Measurements from ENCODE around the gene SIAH1. TPM values are rescaled to one million over a fixed set of nuclear protein-coding genes. Genes with fewer than 3 reads are reported as not detected.
"Not testable (repeated sequence)": the region's sequence is repeated elsewhere in the genome, so short reads cannot be mapped to it uniquely, and the experiment has no call there.

The SIAH1 gene
- total RNA-seq, 1 donor from 2014 or later, result 24.4 TPM

DNA sequence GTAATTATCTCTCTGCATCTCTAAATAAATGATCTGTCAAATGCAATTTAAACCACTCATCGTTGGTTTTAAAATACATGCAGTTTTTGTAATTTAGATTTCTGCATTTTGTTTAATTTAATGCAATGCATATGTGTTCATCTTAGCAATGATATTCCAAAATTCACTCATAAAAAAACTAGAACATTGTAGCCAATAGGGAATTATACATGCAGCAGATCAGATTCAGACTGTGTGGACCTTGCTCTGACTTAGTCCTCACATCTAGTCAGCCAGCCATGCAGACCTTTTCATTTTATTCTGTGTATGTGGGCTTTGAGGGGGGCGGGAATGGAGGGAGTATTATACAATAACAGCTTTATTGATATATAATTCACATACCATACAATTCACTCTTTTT lies 37.3 kb upstream of the SIAH1 start:
- no peak for FAIRE-seq
- no peak overlapping the region for H3K4me3 ChIP-seq (ENCODE audit: insufficient read depth, low read depth, low read length)

DNA sequence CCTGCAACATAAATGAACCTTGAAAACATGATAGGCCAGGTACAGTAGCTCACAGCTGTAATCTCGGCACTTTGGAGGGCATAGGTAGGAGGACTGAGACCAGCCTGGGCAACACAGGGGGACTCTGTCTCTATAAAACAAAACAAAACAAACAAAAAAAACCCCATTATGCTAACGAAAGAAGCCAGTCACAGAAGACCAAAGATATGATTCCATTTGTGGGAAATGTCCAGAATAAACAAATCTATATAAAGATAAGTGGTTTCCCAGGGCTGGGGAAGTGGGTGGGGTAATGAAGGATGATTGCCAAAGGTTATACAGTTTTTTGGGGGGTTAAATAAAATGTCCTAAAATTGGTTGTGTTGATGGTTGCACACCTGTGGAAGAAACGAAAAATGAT lies 36.5 kb upstream of the SIAH1 start:
- Mint-ChIP-seq H3K9me3 (ENCODE audit: unreplicated experiment) (peaks cover under 1% of the 10 kb centered on the region), H3K27me3 (ENCODE audit: low read depth, unreplicated experiment) (peaks cover 5% of the 10 kb centered on the region), H3K36me3 (ENCODE audit: low read depth, unreplicated experiment) (no peaks in the 10 kb centered on the region), H3K4me1 (ENCODE audit: low read depth, unreplicated experiment) (peaks cover 4% of the 10 kb centered on the region), H3K4me3 (ENCODE audit: unreplicated experiment) (no peak overlapping the region), H3K27ac (ENCODE audit: unreplicated experiment) (no peak overlapping the region)
- Histone ChIP-seq H3K36me3 (ENCODE audit: insufficient read depth, low read length) (no peaks in the 10 kb centered on the region), H3K27me3 (ENCODE audit: insufficient read depth, low read length) (peaks cover 3% of the 10 kb centered on the region), H3K9me3 (ENCODE audit: insufficient read depth, low read depth, low read length) (no peaks in the 10 kb centered on the region), H3K9ac (ENCODE audit: low read length) (no peak overlapping the region), H2AFZ (ENCODE audit: low read depth, low read length) (no peak overlapping the region), H3K79me2 (ENCODE audit: insufficient read depth, low read length) (no peaks in the 10 kb centered on the region), H4K20me1 (ENCODE audit: insufficient read depth, low read length) (no peaks in the 10 kb centered on the region), H3K4me3 (ENCODE audit: insufficient read depth, low read depth, low read length) (no peak overlapping the region), H3K27ac (ENCODE audit: low read depth, low read length) (no peak overlapping the region), H3K4me2 (ENCODE audit: low read length) (no peak overlapping the region), H3K4me1 (ENCODE audit: insufficient read depth, low read length) (no peaks in the 10 kb centered on the region)
- DNase-seq (ENCODE audit: low read depth) (no peak), FAIRE-seq (no peak)
- TF ChIP-seq, protein P1, sequence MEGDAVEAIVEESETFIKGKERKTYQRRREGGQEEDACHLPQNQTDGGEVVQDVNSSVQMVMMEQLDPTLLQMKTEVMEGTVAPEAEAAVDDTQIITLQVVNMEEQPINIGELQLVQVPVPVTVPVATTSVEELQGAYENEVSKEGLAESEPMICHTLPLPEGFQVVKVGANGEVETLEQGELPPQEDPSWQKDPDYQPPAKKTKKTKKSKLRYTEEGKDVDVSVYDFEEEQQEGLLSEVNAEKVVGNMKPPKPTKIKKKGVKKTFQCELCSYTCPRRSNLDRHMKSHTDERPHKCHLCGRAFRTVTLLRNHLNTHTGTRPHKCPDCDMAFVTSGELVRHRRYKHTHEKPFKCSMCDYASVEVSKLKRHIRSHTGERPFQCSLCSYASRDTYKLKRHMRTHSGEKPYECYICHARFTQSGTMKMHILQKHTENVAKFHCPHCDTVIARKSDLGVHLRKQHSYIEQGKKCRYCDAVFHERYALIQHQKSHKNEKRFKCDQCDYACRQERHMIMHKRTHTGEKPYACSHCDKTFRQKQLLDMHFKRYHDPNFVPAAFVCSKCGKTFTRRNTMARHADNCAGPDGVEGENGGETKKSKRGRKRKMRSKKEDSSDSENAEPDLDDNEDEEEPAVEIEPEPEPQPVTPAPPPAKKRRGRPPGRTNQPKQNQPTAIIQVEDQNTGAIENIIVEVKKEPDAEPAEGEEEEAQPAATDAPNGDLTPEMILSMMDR (IDR thresholded peaks at IDR 0.05; ENCODE audit: insufficient read depth, low read depth, low read length), result no peak
- TF ChIP-seq EZH2 (IDR thresholded peaks at IDR 0.05; ENCODE audit: insufficient read depth, low read length), result no peak

More for the DNA sequence above, 37.3 kb upstream of the SIAH1 start:
- TF ChIP-seq, protein P1 (IDR thresholded peaks at IDR 0.05; ENCODE audit: insufficient read depth, low read depth, low read length), result no peak
- TF ChIP-seq EZH2 (IDR thresholded peaks at IDR 0.05; ENCODE audit: insufficient read depth, low read length), result no peak
- Histone ChIP-seq H3K4me1 (ENCODE audit: insufficient read depth, low read length) (no peaks in the 10 kb centered on the region), H3K79me2 (ENCODE audit: insufficient read depth, low read length) (no peaks in the 10 kb centered on the region), H4K20me1 (ENCODE audit: insufficient read depth, low read length) (no peaks in the 10 kb centered on the region), H2AFZ (ENCODE audit: low read depth, low read length) (no peak overlapping the region), H3K27ac (ENCODE audit: low read depth, low read length) (no peak overlapping the region), H3K27me3 (ENCODE audit: insufficient read depth, low read length) (peaks cover 3% of the 10 kb centered on the region), H3K4me2 (ENCODE audit: low read length) (no peak overlapping the region), H3K9me3 (ENCODE audit: insufficient read depth, low read depth, low read length) (no peaks in the 10 kb centered on the region), H3K9ac (ENCODE audit: low read length) (no peak overlapping the region), H3K36me3 (ENCODE audit: insufficient read depth, low read length) (no peaks in the 10 kb centered on the region)
- Mint-ChIP-seq H3K4me3 (ENCODE audit: unreplicated experiment) (no peak overlapping the region), H3K36me3 (ENCODE audit: low read depth, unreplicated experiment) (peaks cover under 1% of the 10 kb centered on the region), H3K27me3 (ENCODE audit: low read depth, unreplicated experiment) (peaks cover 8% of the 10 kb centered on the region), H3K4me1 (ENCODE audit: low read depth, unreplicated experiment) (peaks cover 5% of the 10 kb centered on the region), H3K9me3 (ENCODE audit: unreplicated experiment) (peaks cover 1% of the 10 kb centered on the region), H3K27ac (ENCODE audit: unreplicated experiment) (no peak overlapping the region)
- DNase-seq (ENCODE audit: low read depth), result no peak

DNA sequence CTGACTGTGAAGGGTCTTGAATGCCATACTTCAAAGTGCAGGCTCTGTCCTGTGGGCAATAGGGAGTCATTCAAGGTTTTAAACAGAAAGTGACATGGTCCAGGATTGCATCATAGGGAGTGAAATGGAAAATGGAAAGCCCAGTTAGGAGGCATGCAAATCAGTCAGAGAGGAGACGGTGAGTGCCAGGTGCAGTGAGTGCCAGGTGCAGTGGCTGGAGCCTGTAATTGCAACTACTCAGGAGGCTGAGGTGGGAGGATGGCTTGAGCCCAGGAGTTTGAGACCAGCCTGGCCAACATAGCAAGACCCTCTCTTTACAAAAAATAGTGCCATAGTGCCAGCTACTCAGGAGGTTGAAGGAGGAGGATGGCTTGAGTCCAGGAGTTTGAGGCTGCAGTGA lies 35.2 kb upstream of the SIAH1 start:
- no peak overlapping the region for H2AFZ ChIP-seq (ENCODE audit: low read depth, low read length)
- H3K4me3 Mint-ChIP-seq (ENCODE audit: unreplicated experiment), result no peak overlapping the region
- TF ChIP-seq EZH2 (IDR thresholded peaks at IDR 0.05; ENCODE audit: insufficient read depth, low read length), result no peak
- TF ChIP-seq, protein P1 (IDR thresholded peaks at IDR 0.05; ENCODE audit: insufficient read depth, low read depth, low read length), result no peak
- H3K9me3 ChIP-seq (ENCODE audit: insufficient read depth, low read depth, low read length), result no peaks in the 10 kb centered on the region
- H3K4me3 ChIP-seq (ENCODE audit: insufficient read depth, low read depth, low read length), result no peak overlapping the region
- H3K27me3 ChIP-seq (ENCODE audit: insufficient read depth, low read length), result peaks cover 3% of the 10 kb centered on the region
- no peaks in the 10 kb centered on the region for H3K27me3 Mint-ChIP-seq (ENCODE audit: low read depth, unreplicated experiment)
- no peaks in the 10 kb centered on the region for H3K79me2 ChIP-seq (ENCODE audit: insufficient read depth, low read length)
- no peak overlapping the region for H3K27ac Mint-ChIP-seq (ENCODE audit: unreplicated experiment)
- no peaks in the 10 kb centered on the region for H3K4me1 ChIP-seq (ENCODE audit: insufficient read depth, low read length)
- H3K36me3 Mint-ChIP-seq (ENCODE audit: low read depth, unreplicated experiment), result no peaks in the 10 kb centered on the region
- FAIRE-seq (no peak), DNase-seq (ENCODE audit: low read depth) (no peak)
- H3K4me2 ChIP-seq (ENCODE audit: low read length), result no peak overlapping the region
- no peak overlapping the region for H3K27ac ChIP-seq (ENCODE audit: low read depth, low read length)
- H3K9me3 Mint-ChIP-seq (ENCODE audit: unreplicated experiment), result no peaks in the 10 kb centered on the region
- H3K36me3 ChIP-seq (ENCODE audit: insufficient read depth, low read length), result no peaks in the 10 kb centered on the region
- H3K9ac ChIP-seq (ENCODE audit: low read length), result no peak overlapping the region
- H4K20me1 ChIP-seq (ENCODE audit: insufficient read depth, low read length), result no peaks in the 10 kb centered on the region
- no peaks in the 10 kb centered on the region for H3K4me1 Mint-ChIP-seq (ENCODE audit: low read depth, unreplicated experiment)

DNA sequence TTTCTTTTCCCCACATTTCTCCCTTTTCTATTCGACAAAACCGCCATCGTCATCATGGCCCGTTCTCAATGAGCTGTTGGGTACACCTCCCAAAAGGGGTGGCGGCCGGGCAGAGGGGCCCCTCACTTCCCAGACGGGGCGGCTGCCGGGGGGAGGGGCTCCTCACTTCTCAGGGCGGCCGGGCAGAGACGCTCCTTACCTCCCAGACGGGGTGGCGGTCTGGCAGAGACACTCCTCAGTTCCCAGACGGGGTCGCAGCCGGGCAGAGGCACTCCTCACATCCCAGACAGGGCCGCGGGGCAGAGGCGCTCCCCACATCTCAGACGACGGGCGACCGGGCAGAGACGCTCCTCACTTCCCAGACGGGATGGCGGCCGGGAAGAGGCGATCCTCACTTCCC lies 31.4 kb upstream of the SIAH1 start:
- not testable (repeated sequence) for DNase-seq (ENCODE audit: low read depth); H2AFZ ChIP-seq (ENCODE audit: low read depth, low read length); H3K9me3 ChIP-seq (ENCODE audit: insufficient read depth, low read depth, low read length); H3K9ac ChIP-seq (ENCODE audit: low read length); H3K27me3 ChIP-seq (ENCODE audit: insufficient read depth, low read length); H4K20me1 ChIP-seq (ENCODE audit: insufficient read depth, low read length); H3K36me3 ChIP-seq (ENCODE audit: insufficient read depth, low read length); H3K4me1 ChIP-seq (ENCODE audit: insufficient read depth, low read length); H3K9me3 Mint-ChIP-seq (ENCODE audit: unreplicated experiment); H3K4me3 Mint-ChIP-seq (ENCODE audit: unreplicated experiment); H3K27me3 Mint-ChIP-seq (ENCODE audit: low read depth, unreplicated experiment); H3K36me3 Mint-ChIP-seq (ENCODE audit: low read depth, unreplicated experiment); H3K4me3 ChIP-seq (ENCODE audit: insufficient read depth, low read depth, low read length); H3K27ac Mint-ChIP-seq (ENCODE audit: unreplicated experiment); H3K4me1 Mint-ChIP-seq (ENCODE audit: low read depth, unreplicated experiment); H3K79me2 ChIP-seq (ENCODE audit: insufficient read depth, low read length); FAIRE-seq; H3K27ac ChIP-seq (ENCODE audit: low read depth, low read length); H3K4me2 ChIP-seq (ENCODE audit: low read length)
